Epithelial cell of esophagus (primary cell): Measurements from ENCODE around the gene MSANTD3.
"Not testable (repeated sequence)": the region's sequence is repeated elsewhere in the genome, so short reads cannot be mapped to it uniquely, and the experiment has no call there.

ENCODE experiments used
- DNase-seq: peaks from one replicate; pipeline ENCODE4 v3.0.0; 2010; ENCODE audit warnings: low read depth
- H3K4me3 ChIP-seq: 2 replicates; pipeline ENCODE4 v1.5.1; 2011; ENCODE audit warnings: mild to moderate bottlenecking, low read length, control low read depth
- CTCF ChIP-seq: IDR thresholded peaks from 2 replicates; pipeline ENCODE4 v1.5.1; 2011; ENCODE audit warnings: low read depth, mild to moderate bottlenecking, low read length, control low read depth, inconsistent platforms; ENCODE audit not compliant: insufficient read depth; ENCODE audit errors: missing control alignments

MSANTD3 gene

DNA sequence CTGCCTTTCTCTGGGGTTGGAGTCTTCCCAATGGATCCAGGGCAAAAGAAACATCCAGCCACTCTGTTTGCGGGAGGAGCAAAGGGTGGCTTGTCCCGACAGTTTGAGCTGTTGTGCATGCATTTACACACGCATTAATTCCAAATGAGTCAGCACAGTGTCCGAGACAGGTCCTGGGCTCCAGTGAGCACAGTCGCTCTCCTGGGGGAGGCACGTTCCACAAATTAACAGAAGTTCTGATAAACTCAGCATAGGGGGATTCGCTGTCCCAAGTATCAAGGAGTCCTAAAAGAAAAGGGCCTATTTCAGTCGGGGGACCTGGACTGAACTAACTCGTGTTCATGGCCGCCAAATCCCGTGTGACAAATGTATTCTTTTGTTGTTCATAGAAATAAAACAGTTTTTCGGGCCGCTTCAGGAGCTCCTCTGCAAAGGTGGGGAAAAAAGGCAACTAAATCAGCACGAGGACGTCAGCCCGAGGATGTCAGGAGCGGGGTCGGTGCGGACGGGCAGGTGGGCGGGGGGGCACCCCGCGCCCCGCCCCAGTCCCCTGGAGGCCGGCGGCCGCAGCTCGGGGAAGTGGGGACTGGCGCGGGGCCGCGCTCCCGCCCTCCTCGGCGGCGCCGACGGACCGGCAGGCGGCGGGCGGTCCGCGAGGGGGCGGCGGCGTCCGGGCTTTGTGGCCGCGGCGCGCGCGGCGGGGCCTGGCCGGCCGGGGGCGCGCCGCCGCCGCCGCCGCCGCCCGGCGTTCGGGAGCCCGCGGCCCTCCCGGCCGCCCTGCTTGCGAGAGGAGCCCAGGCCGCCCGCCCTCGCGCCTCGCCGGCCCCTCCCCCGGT lies at the start of gene MSANTD3:
Gene MSANTD3, plus strand, starts transcription at position 614 of the 836 bp plus-strand sequence. CDS start 14,796 bp downstream, outside the sequence.
- peak; percentile 86 for DNase-seq
- no peak for TF ChIP-seq CTCF
- peak within 1 kb of the TSS; percentile 63 for H3K4me3 ChIP-seq

- no peak overlapping the region for H3K4me3 ChIP-seq
- TF ChIP-seq CTCF, result no peak
- DNase-seq, result peak; percentile 79
Observed at GRCh38 chr9:100379862-100380261, 47.1 kb upstream of the MSANTD3 start.

- H3K4me3 ChIP-seq, DNase-seq: not testable (repeated sequence)
Observed at GRCh38 chr9:100392989-100393388, 34.0 kb upstream of the MSANTD3 start.

DNA sequence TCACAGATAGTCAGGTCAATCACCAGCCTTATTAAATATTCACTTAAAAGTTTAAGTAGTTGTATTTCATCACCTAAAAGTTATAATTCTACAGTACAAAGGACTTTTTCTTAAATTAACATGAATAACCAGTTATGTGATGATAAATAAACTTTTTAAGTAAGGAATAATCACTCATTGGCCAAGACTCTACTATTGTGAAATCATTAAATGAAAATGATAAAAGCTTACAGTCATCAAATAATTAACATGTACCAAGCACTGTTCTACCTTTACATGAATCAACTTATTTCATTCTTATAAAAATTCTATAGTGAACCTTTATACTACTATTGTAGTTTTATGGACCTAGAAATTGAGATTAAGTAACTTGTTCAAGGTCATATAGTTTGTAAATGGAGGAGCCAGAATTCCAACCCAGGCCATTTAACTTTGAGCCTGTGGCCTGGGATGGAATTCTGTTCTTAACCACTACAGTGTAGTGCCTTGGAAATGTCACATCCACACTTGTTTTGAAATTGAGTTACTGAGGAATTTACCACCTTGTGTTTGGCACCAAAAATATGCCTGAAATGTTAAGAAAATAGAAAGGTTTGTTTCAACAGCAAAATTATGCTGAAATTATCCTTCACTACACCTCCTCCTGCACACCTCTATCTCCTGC lies 32.8 kb upstream of the MSANTD3 start:
- no peak overlapping the region for H3K4me3 ChIP-seq
- DNase-seq, result no peak

GRCh38 chr9:100394816-100395215 lies 32.1 kb upstream of the MSANTD3 start:
- no peak overlapping the region for H3K4me3 ChIP-seq
- DNase-seq, result no peak
- TF ChIP-seq CTCF, result no peak

More for the DNA sequence above, 32.8 kb upstream of the MSANTD3 start:
- no peak for TF ChIP-seq CTCF

DNA sequence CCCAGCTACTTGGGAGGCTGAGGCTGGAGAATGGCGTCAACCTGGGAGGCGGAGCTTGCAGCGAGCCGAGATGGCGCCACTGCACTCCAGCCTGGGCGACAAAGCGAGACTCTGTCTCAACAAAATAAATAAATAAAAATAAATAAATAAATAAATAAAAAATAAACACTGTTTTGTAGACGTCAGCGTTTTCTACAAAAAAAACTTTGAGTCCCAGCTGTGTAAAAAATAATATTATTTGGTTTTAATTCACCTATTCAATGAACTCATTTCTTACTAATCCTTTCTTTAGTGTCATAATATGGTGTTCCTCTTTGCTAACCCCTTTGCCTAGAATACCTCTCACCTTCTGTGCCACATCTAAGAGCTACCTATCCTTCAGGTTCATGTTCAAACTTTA lies 30.2 kb upstream of the MSANTD3 start:
- TF ChIP-seq CTCF, result no peak
- H3K4me3 ChIP-seq, result no peak overlapping the region
- DNase-seq, result no peak

DNA sequence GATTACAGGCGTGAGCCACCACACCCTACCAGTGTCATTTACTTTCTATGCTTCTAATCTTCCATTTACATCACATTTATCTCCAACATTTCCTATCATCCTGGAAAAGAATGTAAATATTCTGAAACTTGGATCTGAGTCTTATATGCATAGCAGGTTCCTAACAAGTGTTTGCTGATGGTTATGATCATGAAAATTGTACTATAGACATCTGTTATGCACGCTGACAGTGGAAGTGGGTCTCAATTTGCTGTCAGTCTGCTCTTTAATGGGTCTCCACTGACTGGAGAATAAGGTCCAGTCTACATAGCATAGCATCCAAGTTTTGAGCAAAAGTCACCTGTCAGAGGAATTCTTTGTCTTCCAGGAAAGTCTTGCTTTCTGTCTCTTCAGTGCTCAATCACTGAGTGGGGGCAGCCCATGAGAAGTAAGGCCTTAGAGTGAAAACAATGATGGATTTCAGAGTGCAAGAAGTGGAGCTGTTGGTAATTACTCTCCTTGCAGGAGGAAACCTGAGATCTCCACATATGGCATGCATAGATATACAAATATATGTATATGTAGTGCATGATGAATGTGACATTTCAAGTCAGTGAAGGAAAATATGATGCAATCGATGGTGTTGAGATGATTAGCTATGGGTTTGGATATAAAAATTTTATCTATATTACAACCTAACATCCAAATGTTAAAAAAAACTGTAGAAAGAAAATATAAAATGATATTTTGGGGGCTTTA lies 29.2 kb upstream of the MSANTD3 start:
- H3K4me3 ChIP-seq, result no peak overlapping the region
- no peak for TF ChIP-seq CTCF
- no peak for DNase-seq
